GM18526 (cell line): ENCODE data around the gene SCGB3A1.

Experiments used
- POLR2A ChIP-seq: IDR thresholded peaks from 3 replicates; pipeline ENCODE4 v1.6.1; 2011; ENCODE audit not compliant: insufficient read length; ENCODE audit errors: extremely low read depth

Gene SCGB3A1

DNA sequence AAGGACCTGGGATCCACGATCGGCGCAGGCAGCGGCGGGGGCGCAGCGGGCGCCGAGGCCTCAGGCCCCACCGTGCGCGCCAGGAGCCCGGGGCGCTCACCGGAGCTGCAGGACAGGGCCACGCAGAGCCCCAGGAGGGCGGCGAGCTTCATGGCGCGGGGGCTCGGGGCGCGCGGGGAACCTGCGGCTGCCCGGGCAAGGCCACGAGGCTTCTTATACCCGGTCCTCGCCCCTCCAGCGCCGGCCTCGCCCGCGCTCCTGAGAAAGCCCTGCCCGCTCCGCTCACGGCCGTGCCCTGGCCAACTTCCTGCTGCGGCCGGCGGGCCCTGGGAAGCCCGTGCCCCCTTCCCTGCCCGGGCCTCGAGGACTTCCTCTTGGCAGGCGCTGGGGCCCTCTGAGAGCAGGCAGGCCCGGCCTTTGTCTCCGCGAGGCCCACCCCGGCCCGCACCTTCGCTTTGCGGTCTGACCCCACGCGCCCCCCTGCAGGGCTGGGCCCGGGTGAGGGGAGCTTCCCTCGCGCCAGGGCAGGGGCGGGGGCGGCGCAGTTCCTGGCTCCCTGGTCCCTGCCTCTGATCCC is at the start of gene SCGB3A1:
Gene SCGB3A1, minus strand, starts transcription at position 189 of the 577 bp plus-strand sequence. Its CDS starts 37 bp downstream, at position 152.
- no peak for TF ChIP-seq POLR2A

- TF ChIP-seq POLR2A, result no peak
These were observed 49.2 kb upstream of the SCGB3A1 start for GRCh38 chr5:180640611-180640860.

DNA sequence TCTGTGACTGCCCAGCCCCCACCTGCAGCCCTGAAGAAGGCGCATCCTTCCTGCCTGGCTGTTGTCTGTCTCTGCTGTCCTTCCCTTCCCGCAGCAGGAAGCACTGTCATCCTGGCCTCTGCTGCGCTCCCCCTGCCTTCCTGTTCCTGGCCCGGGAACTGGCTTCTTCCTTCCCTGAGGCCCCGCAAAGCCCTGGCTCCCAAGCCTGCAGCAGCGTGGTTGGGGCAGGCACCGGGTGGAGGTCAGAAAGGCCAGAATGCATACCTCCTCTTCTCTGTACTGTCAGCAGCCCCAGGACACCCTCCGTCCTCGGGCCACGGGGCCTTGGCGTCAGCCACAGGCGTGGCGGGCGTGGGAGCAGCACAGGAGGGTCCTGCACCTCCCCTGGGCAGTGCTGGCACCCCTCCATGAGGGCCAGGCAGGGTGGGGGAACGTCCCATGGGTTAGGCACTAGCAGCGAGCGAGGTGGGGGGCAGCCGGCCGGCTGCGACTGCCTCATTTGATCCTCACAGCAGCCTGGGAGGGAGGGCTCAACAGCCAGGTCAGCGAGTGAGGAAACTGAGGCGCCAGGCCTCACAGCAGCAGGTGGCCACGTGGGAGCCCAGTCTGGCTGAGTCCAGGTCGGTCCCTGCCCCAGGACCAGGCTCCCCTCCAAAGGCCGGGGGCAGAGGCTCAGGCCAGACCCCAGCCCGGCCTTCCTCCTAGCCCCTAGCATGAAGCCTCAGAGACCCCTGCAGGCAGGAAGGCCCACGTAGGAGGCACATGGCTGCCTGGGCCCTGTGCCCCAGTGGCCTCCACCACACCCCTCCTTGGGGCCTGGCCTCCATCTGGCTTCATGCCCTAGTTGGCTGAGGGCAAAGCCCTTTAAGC is 48.7 kb upstream of the SCGB3A1 start:
- no peak for TF ChIP-seq POLR2A

DNA sequence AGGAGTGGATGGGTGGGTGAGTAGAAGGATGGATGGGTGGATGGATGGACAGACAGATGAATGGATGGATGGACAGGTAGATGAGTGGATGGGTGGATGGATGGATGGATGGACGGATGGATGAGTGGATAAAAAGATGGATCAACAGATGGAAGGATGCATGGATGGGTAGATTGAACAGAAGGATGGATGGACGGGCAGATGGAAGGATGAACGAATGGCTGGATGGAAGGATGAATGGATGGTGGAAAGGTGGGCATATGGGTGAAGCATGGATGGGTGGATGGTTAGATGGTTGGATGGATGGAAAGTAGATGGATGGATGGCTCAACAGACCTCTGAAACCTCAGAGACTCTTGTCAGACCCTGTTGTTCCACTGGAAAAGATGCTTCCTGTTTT is 48.0 kb upstream of the SCGB3A1 start:
- no peak for TF ChIP-seq POLR2A

DNA sequence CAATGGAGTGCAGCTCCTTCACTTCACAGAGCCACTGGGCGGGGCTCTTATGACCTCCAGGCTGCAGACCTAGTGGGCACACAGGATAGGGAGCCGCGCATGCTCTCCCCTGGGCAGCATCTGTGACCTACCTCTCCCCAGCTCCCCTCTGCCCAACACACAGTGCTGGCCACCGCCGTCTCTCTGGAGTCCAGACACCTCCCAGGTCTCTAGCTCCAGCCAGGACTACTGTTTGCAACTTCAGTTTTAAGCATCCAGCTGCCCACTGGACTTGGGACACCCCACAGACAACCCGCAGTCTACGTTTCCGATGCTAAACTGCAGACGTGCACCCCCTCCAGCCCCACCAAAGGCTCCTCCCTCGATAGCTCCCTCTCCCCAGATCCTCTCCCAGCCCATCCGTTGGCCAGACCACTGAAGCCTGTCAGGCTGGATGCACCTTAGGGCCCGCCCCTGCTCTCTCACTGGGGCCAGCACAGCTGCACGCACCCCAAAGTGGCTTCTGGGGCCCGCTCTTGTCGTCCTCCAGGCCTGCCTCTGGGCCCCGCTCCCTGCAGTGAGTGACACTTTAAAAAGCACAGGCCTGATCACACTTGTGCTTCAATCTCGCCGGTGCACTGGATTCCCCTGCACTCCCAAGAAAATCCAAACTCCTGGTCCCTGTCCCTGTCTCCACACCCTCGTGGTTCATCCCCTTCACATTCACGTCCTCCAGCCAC is 46.8 kb upstream of the SCGB3A1 start:
- TF ChIP-seq POLR2A, result no peak

DNA sequence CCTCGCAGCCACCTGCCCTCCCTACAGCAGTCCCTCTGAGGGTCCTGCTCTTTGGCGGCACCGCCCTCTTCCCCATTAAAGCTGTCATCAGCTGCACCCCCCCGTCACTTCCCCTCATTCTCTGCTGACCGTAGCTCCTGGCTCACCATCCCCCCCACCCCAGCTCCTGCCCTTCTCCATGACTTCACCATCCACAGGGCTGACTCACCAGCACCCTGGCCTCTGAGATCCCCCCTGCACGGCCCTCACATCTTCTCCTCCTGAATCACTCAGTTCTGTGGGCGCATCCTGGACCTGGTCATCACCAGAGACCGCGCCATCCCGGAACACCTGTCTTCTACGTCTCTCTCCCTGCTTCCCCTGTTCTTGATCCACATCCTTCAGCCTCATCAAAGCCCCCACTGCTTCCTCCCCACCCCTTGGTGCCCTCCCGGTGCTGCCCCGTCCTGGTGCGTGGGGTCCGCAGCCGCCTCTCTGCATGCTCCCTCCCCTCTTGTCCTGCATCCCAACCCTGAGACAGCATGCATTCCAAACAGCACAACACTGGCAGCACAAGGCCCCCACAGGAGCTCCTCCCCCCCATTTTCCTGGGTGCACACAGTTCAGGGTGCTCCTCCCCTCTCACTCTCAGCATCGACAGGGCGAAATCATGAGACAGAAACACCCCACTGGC is 45.2 kb upstream of the SCGB3A1 start:
- no peak for TF ChIP-seq POLR2A

DNA sequence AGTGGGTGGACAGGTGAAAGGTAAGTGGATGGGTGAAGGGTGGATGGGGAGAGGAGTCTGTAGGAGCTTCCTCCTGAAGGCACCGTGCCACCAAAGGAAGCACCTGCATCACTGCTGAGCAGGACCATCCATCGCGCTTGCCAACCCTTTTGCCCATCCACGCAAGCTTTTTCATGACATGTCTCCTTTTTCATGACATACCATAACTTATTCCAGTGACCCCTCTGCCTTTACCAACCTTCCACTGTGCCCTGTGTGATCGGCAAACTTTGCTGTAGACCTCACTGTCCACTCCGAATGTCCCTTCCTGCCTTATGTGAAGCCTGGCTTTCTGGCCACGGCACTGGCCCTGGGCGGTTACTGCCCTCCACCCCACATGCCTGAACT is 44.7 kb upstream of the SCGB3A1 start:
- TF ChIP-seq POLR2A, result no peak

DNA sequence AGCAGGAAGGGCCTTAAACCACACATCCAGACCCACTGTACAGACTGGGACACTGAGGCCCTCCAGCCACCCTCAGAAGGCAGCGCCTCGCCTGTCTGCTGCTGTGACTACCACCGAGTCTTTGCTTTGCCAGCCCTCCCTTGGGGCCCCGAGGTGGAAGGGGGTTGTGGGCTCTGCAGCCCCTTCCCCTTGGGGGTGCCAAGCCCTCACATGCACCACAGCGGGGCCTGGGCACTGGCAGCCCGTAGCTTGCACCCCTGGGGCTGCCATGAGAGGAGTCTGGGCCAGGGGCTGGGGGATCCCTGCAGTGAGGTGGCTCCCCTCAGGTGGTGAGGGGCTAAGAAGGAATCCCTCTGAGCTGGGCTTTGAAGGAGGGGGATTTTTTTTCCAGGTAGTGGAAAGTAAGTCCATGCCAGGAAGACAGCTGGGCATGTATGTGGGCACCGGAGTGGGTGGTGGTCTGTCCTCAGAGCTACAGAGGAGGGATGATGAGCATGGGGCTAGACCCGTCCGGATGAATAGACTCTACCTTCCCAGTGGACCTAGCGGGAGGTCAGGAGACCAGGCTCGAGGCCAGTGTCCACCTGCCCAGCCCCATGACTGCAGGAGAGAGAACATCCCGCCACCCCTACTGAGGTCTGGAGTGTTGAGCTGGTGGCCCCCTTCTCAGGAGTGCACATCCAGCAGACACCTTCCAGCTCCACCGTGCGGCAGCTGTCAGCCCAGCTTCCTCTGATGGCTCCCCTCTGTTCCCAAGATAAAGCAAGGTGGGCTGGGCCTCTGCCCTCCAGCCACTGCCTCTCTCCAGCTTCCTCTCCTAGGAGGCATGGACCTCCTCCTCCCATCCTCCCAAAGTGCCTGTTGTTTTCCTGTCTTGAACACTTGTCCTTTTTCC is 42.2 kb upstream of the SCGB3A1 start:
- TF ChIP-seq POLR2A, result no peak

- no peak for TF ChIP-seq POLR2A
These were observed 41.5 kb upstream of the SCGB3A1 start for GRCh38 chr5:180632768-180633167.

- no peak for TF ChIP-seq POLR2A
These were observed 40.5 kb upstream of the SCGB3A1 start for GRCh38 chr5:180631549-180632383.

DNA sequence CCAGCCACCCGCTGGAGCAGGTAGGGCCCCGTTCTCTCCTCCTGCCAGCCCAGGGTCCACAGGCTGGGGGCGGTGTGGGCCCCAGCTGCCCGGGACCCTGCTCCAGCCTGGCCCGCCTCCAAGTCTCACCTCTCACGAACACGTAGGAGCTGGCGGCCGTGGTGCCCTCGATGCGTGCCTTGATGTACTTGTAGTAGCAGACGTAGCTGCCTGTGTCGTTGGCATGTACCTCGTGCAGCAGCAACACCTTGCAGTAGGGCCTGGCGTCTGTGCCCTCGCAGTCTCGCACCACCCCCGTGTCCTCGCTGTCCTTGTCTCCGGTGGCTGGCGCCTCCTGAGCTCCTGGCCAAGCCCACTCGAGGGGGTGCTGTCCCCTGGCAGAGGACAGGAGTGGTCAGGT is 39.1 kb upstream of the SCGB3A1 start:
- TF ChIP-seq POLR2A, result no peak

GRCh38 chr5:180629831-180630382 is 38.6 kb upstream of the SCGB3A1 start:
- TF ChIP-seq POLR2A, result no peak
